Keratinocyte (primary cell): ENCODE results near the gene JAKMIP1. TPM values are rescaled to one million over a fixed set of nuclear protein-coding genes. Genes with fewer than 3 reads are reported as not detected.

Experiments
- DNase-seq: peaks from one replicate; pipeline ENCODE4 v3.0.0-alpha.2; 2011; ENCODE audit warnings: low read depth, missing footprints, low spot score
- FAIRE-seq: peaks from 2 replicates; lab custom pipeline; 2011; peaks lifted over from hg19 to GRCh38; lab: Jason Lieb, UNC
- H2AFZ ChIP-seq: 2 replicates; pipeline ENCODE4 v1.6.0; 2012; ENCODE audit warnings: low read length, control low read depth, inconsistent platforms; ENCODE audit not compliant: control insufficient read depth
- H3K27ac ChIP-seq: 2 replicates; pipeline ENCODE4 v1.5.1; 2011; ENCODE audit warnings: low read length; ENCODE audit not compliant: control insufficient read depth, insufficient read depth
- H3K27me3 ChIP-seq: 3 replicates; pipeline ENCODE4 v1.6.0; 2011; ENCODE audit warnings: low read length; ENCODE audit not compliant: control insufficient read depth, insufficient read depth; ENCODE audit errors: extremely low read depth
- H3K36me3 ChIP-seq, 2 experiments: 2 replicates in 1 of 2; 3 replicates in 1 of 2; pipeline ENCODE4 v1.5.1; 2011; ENCODE audit warnings: low read length in 2 of 2, mild to moderate bottlenecking in 1 of 2; ENCODE audit not compliant: control insufficient read depth in 2 of 2, insufficient read depth in 2 of 2; ENCODE audit errors: extremely low read depth in 1 of 2
- H3K4me1 ChIP-seq: 3 replicates; pipeline ENCODE4 v1.5.1; 2011; ENCODE audit warnings: low read length; ENCODE audit not compliant: control insufficient read depth, insufficient read depth; ENCODE audit errors: extremely low read depth
- H3K4me2 ChIP-seq: 3 replicates; pipeline ENCODE4 v1.6.0; 2011; ENCODE audit warnings: low read depth, low read length; ENCODE audit not compliant: control insufficient read depth, insufficient read depth; ENCODE audit errors: extremely low read depth
- H3K4me3 ChIP-seq, 3 experiments: fragments of 200-600 bp in 1 of 3; sonication (generic) in 1 of 3; 2 replicates in 2 of 3; 3 replicates in 1 of 3; pipeline ENCODE4 v1.5.1; 2011 to 2016; ENCODE audit warnings: low read length in 3 of 3, mild to moderate bottlenecking in 3 of 3, control low read depth in 2 of 3, inconsistent platforms in 1 of 3, low read depth in 1 of 3, mixed read lengths in 1 of 3, mixed run types in 1 of 3, moderate library complexity in 1 of 3; ENCODE audit not compliant: control insufficient read depth in 2 of 3, insufficient read depth in 2 of 3; ENCODE audit errors: extremely low read depth in 1 of 3
- H3K79me2 ChIP-seq: 2 replicates; pipeline ENCODE4 v1.6.0; 2012; ENCODE audit warnings: low read length; ENCODE audit not compliant: control insufficient read depth, insufficient read depth
- H3K9ac ChIP-seq: 3 replicates; pipeline ENCODE4 v1.6.0; 2011; ENCODE audit warnings: low read length; ENCODE audit not compliant: control insufficient read depth, insufficient read depth; ENCODE audit errors: extremely low read depth
- H3K9me1 ChIP-seq: 3 replicates; pipeline ENCODE4 v1.6.0; 2011; ENCODE audit warnings: low read length; ENCODE audit not compliant: control insufficient read depth, insufficient read depth; ENCODE audit errors: extremely low read depth
- H3K9me3 ChIP-seq: 2 replicates; pipeline ENCODE4 v1.5.1; 2012; ENCODE audit warnings: low read depth, low read length; ENCODE audit not compliant: control insufficient read depth
- H4K20me1 ChIP-seq: 3 replicates; pipeline ENCODE4 v1.6.0; 2011; ENCODE audit warnings: low read length; ENCODE audit not compliant: control insufficient read depth, insufficient read depth; ENCODE audit errors: extremely low read depth
- EZH2 ChIP-seq: IDR thresholded peaks from one replicate; pipeline ENCODE4 v1.6.1; 2012; ENCODE audit warnings: inconsistent platforms, mild to moderate bottlenecking, low read length, moderate library complexity
- dilution Hi-C: fragments of 300-500 bp; cut with MboI; formaldehyde crosslinking; loops from one replicate; pipeline ENCODE4 v1.7.0; 2020; ENCODE audit warnings: low sequenced_read_pairs; ENCODE audit not compliant: extremely low pct_ligation_motif_present
- polyA plus RNA-seq, 5 experiments: library from polyadenylated mRNA; depleted of rRNA in 3 of 5; stranded (reverse) in 3 of 5; stranded (forward) in 1 of 5; unstranded in 1 of 5; fragments of >200 nt; gene quantifications; 1 replicate in 1 of 5; 2 replicates in 3 of 5; 3 replicates in 1 of 5; pipeline versions ENCODE4 v1.2.1 to v1.2.3, GENCODE V29; 2011 to 2012; ENCODE audit warnings: missing spikeins in 2 of 5, low read depth in 1 of 5, low replicate concordance in 1 of 5
- TF ChIP-seq, protein P1 (sequence below), 3 experiments: IDR thresholded peaks in 1 of 3; conservative IDR thresholded peaks in 1 of 3; optimal IDR thresholded peaks in 1 of 3; 2 replicates in 2 of 3; 3 replicates in 1 of 3; pipeline versions ENCODE3 to v1.5.1; 2011; ENCODE audit warnings: low read length in 3 of 3, mild to moderate bottlenecking in 3 of 3, moderate library complexity in 2 of 3, control low read depth in 1 of 3, inconsistent platforms in 1 of 3; ENCODE audit not compliant: insufficient read depth in 2 of 3; ENCODE audit errors: extremely low read depth in 1 of 3

Gene JAKMIP1
- polyA plus RNA-seq, 1 donor (not counting 4 experiments of a cell fraction or from before 2014, with no cell fraction given) = not detected

GRCh38 chr4:6198278-6198677 is 2.1 kb downstream of the JAKMIP1 start:
- no peak overlapping the region for H2AFZ ChIP-seq
- no peaks in the 10 kb centered on the region for H3K79me2 ChIP-seq
- no peak overlapping the region for H3K4me3 ChIP-seq
- dilution Hi-C loops = no loop called here
- no peaks in the 10 kb centered on the region for H4K20me1 ChIP-seq
- H3K36me3 ChIP-seq = no peaks in the 10 kb centered on the region
- no peak overlapping the region for H3K4me2 ChIP-seq
- H3K9ac ChIP-seq = no peak overlapping the region
- FAIRE-seq = no peak
- H3K27ac ChIP-seq = no peak overlapping the region
- peaks cover 43% of the 10 kb centered on the region for H3K27me3 ChIP-seq
- no peak for TF ChIP-seq EZH2
- TF ChIP-seq, protein P1, sequence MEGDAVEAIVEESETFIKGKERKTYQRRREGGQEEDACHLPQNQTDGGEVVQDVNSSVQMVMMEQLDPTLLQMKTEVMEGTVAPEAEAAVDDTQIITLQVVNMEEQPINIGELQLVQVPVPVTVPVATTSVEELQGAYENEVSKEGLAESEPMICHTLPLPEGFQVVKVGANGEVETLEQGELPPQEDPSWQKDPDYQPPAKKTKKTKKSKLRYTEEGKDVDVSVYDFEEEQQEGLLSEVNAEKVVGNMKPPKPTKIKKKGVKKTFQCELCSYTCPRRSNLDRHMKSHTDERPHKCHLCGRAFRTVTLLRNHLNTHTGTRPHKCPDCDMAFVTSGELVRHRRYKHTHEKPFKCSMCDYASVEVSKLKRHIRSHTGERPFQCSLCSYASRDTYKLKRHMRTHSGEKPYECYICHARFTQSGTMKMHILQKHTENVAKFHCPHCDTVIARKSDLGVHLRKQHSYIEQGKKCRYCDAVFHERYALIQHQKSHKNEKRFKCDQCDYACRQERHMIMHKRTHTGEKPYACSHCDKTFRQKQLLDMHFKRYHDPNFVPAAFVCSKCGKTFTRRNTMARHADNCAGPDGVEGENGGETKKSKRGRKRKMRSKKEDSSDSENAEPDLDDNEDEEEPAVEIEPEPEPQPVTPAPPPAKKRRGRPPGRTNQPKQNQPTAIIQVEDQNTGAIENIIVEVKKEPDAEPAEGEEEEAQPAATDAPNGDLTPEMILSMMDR (optimal IDR thresholded peaks at IDR 0.05 in 1 of 3, IDR thresholded peaks at IDR 0.05 in 1 of 3, conservative IDR thresholded peaks at IDR 0.05 in 1 of 3; ENCODE audit: extremely low read depth in 1 of 3, insufficient read depth in 2 of 3, low read length in 3 of 3) = no peak
- no peaks in the 10 kb centered on the region for H3K9me3 ChIP-seq
- no peaks in the 10 kb centered on the region for H3K9me1 ChIP-seq
- DNase-seq = no peak
- no peaks in the 10 kb centered on the region for H3K4me1 ChIP-seq

GRCh38 chr4:6197433-6198174 is 2.7 kb downstream of the JAKMIP1 start:
- peaks cover 43% of the 10 kb centered on the region for H3K27me3 ChIP-seq

More at GRCh38 chr4:6197433-6198174, 2.7 kb downstream of the JAKMIP1 start:
- H3K79me2 ChIP-seq = no peaks in the 10 kb centered on the region
- H3K9ac ChIP-seq = no peak overlapping the region
- TF ChIP-seq, protein P1 (optimal IDR thresholded peaks at IDR 0.05 in 1 of 3, IDR thresholded peaks at IDR 0.05 in 1 of 3, conservative IDR thresholded peaks at IDR 0.05 in 1 of 3; ENCODE audit: extremely low read depth in 1 of 3, insufficient read depth in 2 of 3, low read length in 3 of 3) = no peak
- no peak for TF ChIP-seq EZH2
- H3K4me1 ChIP-seq = no peaks in the 10 kb centered on the region
- no peak overlapping the region for H3K27ac ChIP-seq
- FAIRE-seq (no peak), DNase-seq (no peak)
- dilution Hi-C loops = no loop called here
- no peaks in the 10 kb centered on the region for H4K20me1 ChIP-seq
- H3K9me1 ChIP-seq = no peaks in the 10 kb centered on the region
- H2AFZ ChIP-seq = no peak overlapping the region
- no peaks in the 10 kb centered on the region for H3K36me3 ChIP-seq
- no peaks in the 10 kb centered on the region for H3K9me3 ChIP-seq
- no peak overlapping the region for H3K4me3 ChIP-seq
- H3K4me2 ChIP-seq = no peak overlapping the region
